NCI-H526 (cell line): Measurements from ENCODE around the gene SLC7A10.
"Not testable (repeated sequence)": the region's sequence is repeated elsewhere in the genome, so short reads cannot be mapped to it uniquely, and the experiment has no call there.

Experiments
- DNase-seq, 2 experiments: peaks; one replicate each; lab custom pipeline; 2025; lab: John Stamatoyannopoulos, UW

The SLC7A10 gene

GRCh38 chr19:33215438-33216197, 10.0 kb downstream of the SLC7A10 start:
- DNase-seq = no peak

GRCh38 chr19:33214596-33214995, 11.1 kb downstream of the SLC7A10 start:
- peak; percentile 32 to 69 for DNase-seq

GRCh38 chr19:33212436-33213172, 13.0 kb downstream of the SLC7A10 start:
- no peak for DNase-seq

GRCh38 chr19:33211794-33212435, 13.7 kb downstream of the SLC7A10 start:
- DNase-seq = peak in 1 of 2 experiments; percentile 28

- DNase-seq = no peak
These were observed 15.2 kb downstream of the SLC7A10 start for GRCh38 chr19:33210266-33210940.

GRCh38 chr19:33209850-33210230, 15.8 kb downstream of the SLC7A10 start:
- not testable (repeated sequence) for DNase-seq

GRCh38 chr19:33208904-33209849, 16.5 kb downstream of the SLC7A10 start:
- DNase-seq = no peak

- DNase-seq = no peak
These were observed 17.2 kb downstream of the SLC7A10 start for GRCh38 chr19:33208371-33208895.

- DNase-seq = no peak
These were observed 17.7 kb downstream of the SLC7A10 start for GRCh38 chr19:33207903-33208302.

- no peak for DNase-seq
These were observed 18.5 kb downstream of the SLC7A10 start for GRCh38 chr19:33207040-33207620.

GRCh38 chr19:33206261-33207039, 19.2 kb downstream of the SLC7A10 start:
- no peak for DNase-seq

- no peak for DNase-seq
These were observed 20.0 kb downstream of the SLC7A10 start for GRCh38 chr19:33205531-33206260.

- DNase-seq = no peak
These were observed 20.5 kb downstream of the SLC7A10 start for GRCh38 chr19:33205110-33205509.

- DNase-seq = no peak
These were observed 21.3 kb downstream of the SLC7A10 start for GRCh38 chr19:33204136-33204973.

- no peak for DNase-seq
These were observed 22.1 kb downstream of the SLC7A10 start for GRCh38 chr19:33203529-33203928.

GRCh38 chr19:33202546-33203507, 22.8 kb downstream of the SLC7A10 start:
- DNase-seq = no peak
